Neuron (in vitro differentiated cells): ENCODE measurements around the gene A3GALT2.
"Not testable (repeated sequence)": the region's sequence is repeated elsewhere in the genome, so short reads cannot be mapped to it uniquely, and the experiment has no call there.

Experiments used
- H2AFZ ChIP-seq: one replicate; pipeline ENCODE4 v1.6.1; 2013; ENCODE audit warnings: low read depth, mild to moderate bottlenecking, inconsistent platforms, low read length, moderate library complexity
- H3K27me3 ChIP-seq: one replicate; pipeline ENCODE4 v1.6.1; 2013; ENCODE audit warnings: low read length; ENCODE audit not compliant: insufficient read depth
- H3K36me3 ChIP-seq: one replicate; pipeline ENCODE4 v1.6.1; 2013; ENCODE audit warnings: low read length; ENCODE audit not compliant: insufficient read depth
- H3K4me1 ChIP-seq: one replicate; pipeline ENCODE4 v1.6.1; 2013; ENCODE audit warnings: low read length; ENCODE audit not compliant: insufficient read depth
- H3K4me3 ChIP-seq: 2 replicates; pipeline ENCODE4 v1.5.1; 2013; ENCODE audit warnings: mild to moderate bottlenecking, low read length, moderate library complexity
- H3K9me3 ChIP-seq: one replicate; pipeline ENCODE4 v1.6.1; 2013; ENCODE audit warnings: low read length

The A3GALT2 gene

DNA sequence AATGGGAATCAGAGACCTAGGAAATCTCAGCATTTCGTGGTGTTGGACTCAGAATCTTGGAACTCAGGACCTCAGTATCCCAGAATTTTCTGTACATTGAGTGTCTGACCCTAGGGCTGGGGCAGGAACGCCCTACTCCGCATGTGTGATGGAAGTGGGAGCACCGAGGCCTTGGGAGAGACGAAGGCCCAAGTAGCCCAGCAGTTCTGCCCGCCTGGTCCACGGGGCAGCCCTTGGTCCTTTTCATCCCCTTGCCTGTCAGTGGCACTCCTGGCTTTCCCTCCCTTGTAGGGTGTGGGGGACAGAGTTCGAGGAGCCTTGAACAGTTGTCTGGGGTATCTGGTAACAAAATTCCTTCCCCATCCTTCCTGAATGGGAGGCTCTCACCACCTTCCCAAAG is 10.2 kb downstream of the A3GALT2 start:
- Histone ChIP-seq H3K4me3 (no peak overlapping the region), H3K4me1 (no peaks in the 10 kb centered on the region), H2AFZ (no peak overlapping the region)

DNA sequence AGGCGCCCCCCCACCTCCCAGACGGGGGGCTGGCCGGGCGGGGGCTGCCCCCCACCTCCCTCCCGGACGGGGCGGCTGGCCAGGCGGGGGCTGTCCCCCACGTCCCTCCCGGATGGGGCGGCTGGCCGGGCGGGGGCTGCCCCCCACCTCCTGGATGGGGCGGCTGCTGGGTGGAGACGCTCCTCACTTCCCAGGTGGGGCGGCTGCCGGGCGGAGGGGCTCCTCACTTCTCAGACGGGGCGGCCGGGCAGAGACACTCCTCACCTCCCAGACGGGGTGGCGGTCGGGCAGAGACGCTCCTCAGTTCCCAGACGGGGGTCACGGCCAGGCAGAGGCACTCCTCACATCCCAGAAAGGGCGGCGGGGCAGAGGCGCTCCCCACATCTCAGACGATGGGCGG is 11.5 kb downstream of the A3GALT2 start:
- not testable (repeated sequence) for H3K27me3 ChIP-seq, H2AFZ ChIP-seq, H3K36me3 ChIP-seq, H3K4me1 ChIP-seq, H3K9me3 ChIP-seq, H3K4me3 ChIP-seq

More for the DNA sequence above, 10.2 kb downstream of the A3GALT2 start:
- Histone ChIP-seq H3K27me3 (no peaks in the 10 kb centered on the region), H3K36me3 (no peaks in the 10 kb centered on the region), H3K9me3 (peaks cover 4% of the 10 kb centered on the region)

DNA sequence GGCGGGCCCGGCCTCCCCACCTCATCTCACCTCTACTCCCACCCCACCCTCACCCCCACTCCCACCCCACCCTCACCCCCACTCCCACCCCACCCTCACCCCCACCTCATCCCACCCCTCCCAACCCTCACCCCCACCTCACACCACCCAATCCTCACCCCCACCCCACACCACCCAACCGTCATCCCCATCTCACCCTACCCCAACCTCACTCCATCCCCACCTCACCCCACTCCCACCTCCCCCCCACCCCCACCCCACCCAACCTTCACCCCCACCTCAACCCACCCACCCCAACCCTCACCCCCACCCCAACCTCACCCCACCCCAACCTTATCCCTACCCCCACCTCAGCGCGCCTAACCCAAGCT is 13.4 kb downstream of the A3GALT2 start:
- Histone ChIP-seq H3K4me3 (no peak overlapping the region), H2AFZ (no peak overlapping the region), H3K27me3 (no peaks in the 10 kb centered on the region), H3K36me3 (no peaks in the 10 kb centered on the region), H3K4me1 (no peaks in the 10 kb centered on the region), H3K9me3 (peaks cover 4% of the 10 kb centered on the region)

DNA sequence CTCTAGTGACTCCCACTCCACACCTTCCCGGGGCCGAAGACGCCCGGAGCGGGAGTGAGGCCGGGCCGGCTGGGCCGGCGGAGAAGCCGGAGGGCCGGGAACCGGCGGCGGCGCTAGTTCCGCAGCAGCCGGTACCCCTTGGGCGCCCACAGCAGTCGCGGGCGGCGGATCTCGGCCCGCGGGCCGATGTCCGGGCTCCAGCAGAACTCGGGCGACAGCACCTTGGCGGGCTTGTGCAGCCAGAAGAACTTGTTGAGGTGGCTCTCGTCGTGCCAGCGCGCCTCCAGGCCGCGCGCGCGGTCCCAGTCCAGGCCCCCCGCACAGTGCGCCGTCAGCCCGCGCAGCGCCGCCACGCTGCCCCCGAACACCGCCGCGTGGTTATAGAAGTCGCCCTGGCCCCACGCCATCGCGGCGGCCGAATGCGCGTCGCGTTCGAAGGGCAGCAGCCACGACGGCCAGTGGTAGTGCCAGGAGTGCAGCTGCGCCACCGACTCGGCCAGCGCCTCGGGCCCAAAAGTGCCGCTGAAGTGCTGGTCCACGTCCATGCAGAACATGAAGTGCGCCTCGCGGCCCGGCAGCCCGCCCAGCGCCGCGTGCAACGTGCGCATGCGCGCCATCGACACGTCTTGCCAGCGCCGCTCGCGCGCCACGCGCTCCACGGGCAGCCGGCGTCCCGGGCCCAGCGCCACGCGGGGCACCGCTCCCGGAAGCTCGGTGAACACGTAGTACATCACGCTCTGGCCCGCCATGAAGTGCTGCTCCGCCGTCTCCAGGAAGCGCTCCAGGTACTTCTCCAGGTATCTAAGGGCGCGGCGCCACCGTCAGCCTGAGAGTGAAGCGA is 14.0 kb downstream of the A3GALT2 start:
- H3K4me3 ChIP-seq, result no peak overlapping the region
- no peak overlapping the region for H2AFZ ChIP-seq
- no peaks in the 10 kb centered on the region for H3K4me1 ChIP-seq
- H3K36me3 ChIP-seq, result no peaks in the 10 kb centered on the region
- H3K9me3 ChIP-seq, result peaks cover 4% of the 10 kb centered on the region
- no peaks in the 10 kb centered on the region for H3K27me3 ChIP-seq

DNA sequence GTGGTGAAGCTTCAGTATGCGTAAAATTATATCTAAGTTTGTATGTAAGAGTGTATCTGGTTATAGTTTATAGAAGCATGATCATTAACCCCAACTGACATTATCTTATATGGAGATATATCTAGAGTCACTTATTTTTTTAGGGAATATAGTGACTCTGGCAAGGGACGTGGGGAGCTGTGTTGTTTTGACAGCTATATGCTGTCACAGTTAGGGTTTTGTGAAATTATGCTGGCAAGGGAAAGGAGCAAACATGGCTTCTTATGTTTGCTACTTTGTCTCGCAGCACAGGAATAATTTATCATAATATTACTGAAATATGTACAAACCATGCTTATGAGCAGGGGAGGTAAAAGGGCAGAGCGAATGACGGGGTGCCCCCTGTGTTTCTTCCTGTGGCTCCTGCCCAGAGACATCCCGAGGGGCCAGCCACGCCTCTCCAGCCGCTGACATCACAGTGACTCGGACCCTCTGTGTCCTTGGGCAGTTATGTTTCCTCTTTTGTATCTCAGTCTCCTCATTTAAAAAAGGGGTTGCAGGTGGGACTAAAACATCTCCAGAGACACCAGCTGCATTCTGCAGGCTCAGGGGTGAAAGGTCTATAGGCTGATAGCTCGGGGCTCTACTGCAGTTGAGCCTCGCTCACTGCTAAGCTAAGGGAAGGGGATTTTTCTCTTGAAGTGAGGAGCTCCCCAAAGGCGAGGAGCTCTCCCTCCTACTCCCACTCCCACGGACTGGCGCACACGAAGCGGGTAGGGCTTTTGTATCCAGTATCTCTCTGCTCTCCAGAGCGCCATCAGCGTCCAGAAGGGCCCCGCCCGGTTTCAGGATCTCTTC is 14.9 kb downstream of the A3GALT2 start:
- H3K4me1 ChIP-seq, result no peaks in the 10 kb centered on the region
- H2AFZ ChIP-seq, result no peak overlapping the region
- H3K27me3 ChIP-seq, result no peaks in the 10 kb centered on the region
- H3K4me3 ChIP-seq, result no peak overlapping the region
- H3K9me3 ChIP-seq, result peaks cover 6% of the 10 kb centered on the region
- H3K36me3 ChIP-seq, result peaks cover 4% of the 10 kb centered on the region

DNA sequence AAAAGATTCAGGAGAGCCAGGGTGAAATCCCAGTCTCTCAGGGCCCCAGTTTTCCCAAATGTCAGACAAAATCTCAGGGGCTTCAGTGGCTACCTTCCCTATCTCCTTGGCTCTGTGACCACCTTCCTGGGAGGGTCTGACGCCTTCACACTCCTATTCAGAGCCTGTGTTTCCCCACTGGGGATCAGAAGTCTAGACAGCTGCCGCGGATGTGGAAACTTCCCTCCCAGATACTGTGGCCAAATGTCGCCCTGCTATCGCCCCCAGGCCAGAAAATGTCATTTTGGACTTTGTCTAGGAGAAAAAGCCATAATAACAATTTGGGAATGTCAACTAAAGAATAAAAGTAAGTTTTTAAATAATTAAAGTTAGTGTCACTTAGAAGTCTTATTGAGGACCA is 15.9 kb downstream of the A3GALT2 start:
- Histone ChIP-seq H3K27me3 (no peaks in the 10 kb centered on the region), H2AFZ (no peak overlapping the region), H3K4me3 (no peak overlapping the region), H3K9me3 (peaks cover 6% of the 10 kb centered on the region), H3K36me3 (peaks cover 10% of the 10 kb centered on the region), H3K4me1 (no peaks in the 10 kb centered on the region)

DNA sequence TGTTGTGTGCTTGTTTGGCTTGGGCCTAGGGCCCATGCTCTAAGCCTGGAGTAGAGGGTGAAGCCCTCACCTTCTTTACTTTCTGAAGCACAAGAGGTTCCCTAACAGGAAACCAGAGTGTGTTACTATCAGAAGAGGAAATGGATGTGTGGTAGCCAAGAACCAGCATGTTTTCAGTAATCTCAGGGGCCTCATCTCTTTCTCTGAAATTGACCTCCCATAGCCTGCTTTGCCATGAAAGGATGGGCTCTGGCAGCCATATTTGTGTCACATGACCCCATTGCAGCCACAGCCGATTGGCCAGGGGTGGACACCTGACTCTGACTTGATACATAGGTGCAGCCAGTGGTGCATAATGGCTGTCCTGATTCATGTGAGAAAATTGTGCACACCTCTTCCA is 18.6 kb downstream of the A3GALT2 start:
- no peaks in the 10 kb centered on the region for H3K27me3 ChIP-seq

DNA sequence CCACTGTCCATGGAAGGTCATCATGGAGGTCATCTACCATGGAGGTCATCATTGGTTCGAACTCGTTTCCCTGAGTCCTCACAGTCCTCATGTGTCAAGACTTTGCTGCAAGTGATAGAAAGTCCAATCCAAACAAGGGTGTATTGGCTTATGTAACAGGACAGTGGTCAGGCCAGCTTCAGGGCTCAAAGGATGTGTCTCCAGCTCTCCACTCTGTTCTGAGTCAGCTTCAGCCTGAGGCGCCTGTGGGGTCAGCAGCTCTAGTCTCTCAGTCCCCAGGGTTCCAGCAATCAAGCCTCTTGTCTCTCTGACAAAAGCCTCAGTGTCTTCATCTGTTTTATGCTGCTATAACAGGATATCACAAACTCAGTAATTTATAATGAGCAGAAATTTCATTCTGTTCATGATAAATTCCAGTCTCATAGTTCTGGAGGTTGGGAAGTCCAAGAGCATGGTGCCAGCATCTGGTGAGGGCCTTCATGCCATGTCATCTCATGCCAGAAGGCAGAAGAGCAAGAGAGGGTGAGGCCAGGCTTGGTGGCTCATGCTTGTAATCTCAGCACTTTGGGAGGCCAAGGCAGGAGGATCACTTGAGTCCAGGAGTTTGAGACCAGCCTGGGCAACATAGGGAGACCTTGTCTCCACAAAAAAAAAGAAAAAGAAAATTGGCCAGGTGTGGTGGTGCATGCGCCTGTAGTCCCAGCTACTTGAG is 19.5 kb downstream of the A3GALT2 start:
- no peaks in the 10 kb centered on the region for H3K4me1 ChIP-seq
- H3K36me3 ChIP-seq, result peaks cover 38% of the 10 kb centered on the region
- peaks cover 2% of the 10 kb centered on the region for H3K9me3 ChIP-seq
- no peaks in the 10 kb centered on the region for H3K27me3 ChIP-seq
- no peak overlapping the region for H3K4me3 ChIP-seq
- no peak overlapping the region for H2AFZ ChIP-seq

More for the DNA sequence above, 18.6 kb downstream of the A3GALT2 start:
- H3K4me1 ChIP-seq, result no peaks in the 10 kb centered on the region
- peaks cover 30% of the 10 kb centered on the region for H3K36me3 ChIP-seq
- H3K9me3 ChIP-seq, result peaks cover 6% of the 10 kb centered on the region
- H3K4me3 ChIP-seq, result no peak overlapping the region
- no peak overlapping the region for H2AFZ ChIP-seq

DNA sequence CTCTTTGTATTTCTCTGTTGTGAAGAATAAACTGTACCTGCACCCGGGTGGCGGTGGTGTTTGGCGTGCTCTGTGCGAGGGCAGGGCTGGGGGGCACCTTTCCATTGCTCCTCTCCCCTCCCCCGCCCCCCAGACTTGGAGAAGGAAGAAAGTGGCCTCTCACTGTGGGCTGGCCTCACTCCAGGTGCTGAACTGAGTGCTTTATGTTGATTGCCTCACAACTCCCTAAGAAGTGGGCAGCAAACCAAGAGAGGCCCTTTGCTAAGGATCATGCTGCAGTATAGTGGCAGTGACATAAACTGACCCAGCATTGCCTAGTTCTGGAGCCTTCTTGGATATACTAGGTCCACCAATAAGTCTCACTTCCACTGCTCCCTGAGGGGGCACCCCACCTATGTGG is 20.2 kb downstream of the A3GALT2 start:
- Histone ChIP-seq H3K9me3 (peaks cover 2% of the 10 kb centered on the region), H3K4me3 (no peak overlapping the region), H3K4me1 (no peaks in the 10 kb centered on the region), H2AFZ (no peak overlapping the region), H3K36me3 (peaks cover 46% of the 10 kb centered on the region), H3K27me3 (no peaks in the 10 kb centered on the region)

DNA sequence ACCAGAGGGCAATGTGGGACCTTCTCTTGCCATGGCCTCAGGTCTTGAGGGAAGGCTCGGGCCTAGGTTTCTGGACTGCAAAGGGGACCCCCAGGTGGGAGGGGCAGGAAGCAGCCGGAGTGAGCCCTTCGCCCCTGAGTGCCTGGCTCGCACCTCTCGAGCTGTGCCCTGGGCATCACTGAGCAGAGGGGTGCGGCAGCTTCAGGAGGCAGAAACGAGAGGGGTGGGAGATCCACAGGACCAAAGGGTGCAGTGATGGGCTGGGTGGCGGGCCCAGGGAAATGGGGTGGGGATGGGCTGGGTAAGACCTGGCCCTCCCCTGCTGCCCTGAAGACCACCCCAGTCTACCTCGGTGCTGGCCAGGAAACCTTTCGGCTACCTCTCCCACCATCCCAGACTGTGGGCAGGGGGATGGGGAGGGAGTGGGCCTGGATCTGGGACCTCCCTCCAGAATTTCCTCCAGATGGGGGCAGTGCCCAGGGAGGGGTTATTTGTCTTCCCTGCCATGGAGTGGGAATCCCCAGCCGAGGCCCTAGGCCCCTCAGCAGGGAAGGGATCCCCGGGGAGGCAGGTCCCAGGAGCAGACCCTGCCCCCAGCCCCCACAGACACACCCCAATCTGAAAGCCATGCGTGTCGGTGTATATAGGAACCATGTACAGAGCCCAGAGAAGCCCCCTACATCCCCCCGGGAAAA is 21.3 kb downstream of the A3GALT2 start:
- Histone ChIP-seq H3K36me3 (peaks cover 55% of the 10 kb centered on the region), H2AFZ (no peak overlapping the region), H3K4me3 (no peak overlapping the region), H3K4me1 (no peaks in the 10 kb centered on the region), H3K27me3 (no peaks in the 10 kb centered on the region), H3K9me3 (peaks cover 2% of the 10 kb centered on the region)

DNA sequence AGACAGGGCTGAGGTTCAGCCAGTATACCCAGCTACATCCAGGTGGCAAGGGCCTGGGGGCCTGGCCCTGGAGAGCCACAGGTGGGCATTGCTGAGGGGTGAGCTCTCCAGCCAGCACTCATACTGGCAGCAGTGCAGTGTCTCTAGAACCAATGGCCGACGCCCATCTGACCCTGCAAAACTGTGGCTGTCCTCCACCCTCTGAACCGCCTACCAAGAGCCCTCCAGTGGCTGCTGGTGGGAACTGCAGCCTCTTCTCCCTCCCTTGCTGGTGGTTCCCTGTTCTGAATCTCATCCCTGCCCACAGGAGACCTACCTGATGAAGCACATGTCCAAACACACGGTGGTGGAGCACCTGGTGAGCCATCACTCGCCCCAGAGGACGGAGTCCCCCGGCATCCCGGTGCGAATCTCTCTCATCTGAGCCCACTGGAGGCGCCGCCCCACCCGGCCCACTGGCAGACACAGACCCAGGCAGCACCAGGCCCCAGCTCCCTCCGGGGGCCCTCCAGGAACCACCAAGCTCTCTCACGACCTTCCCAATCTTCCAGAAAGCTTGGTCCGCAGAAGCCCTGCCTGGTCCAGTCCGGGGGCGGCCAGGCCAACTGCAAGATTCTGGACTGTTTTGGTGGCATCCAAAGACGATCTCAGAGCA is 22.1 kb downstream of the A3GALT2 start:
- H3K27me3 ChIP-seq, result no peaks in the 10 kb centered on the region
- H3K4me3 ChIP-seq, result no peak overlapping the region
- H3K36me3 ChIP-seq, result peaks cover 63% of the 10 kb centered on the region
- peaks cover 2% of the 10 kb centered on the region for H3K9me3 ChIP-seq
- no peak overlapping the region for H2AFZ ChIP-seq
- no peaks in the 10 kb centered on the region for H3K4me1 ChIP-seq

DNA sequence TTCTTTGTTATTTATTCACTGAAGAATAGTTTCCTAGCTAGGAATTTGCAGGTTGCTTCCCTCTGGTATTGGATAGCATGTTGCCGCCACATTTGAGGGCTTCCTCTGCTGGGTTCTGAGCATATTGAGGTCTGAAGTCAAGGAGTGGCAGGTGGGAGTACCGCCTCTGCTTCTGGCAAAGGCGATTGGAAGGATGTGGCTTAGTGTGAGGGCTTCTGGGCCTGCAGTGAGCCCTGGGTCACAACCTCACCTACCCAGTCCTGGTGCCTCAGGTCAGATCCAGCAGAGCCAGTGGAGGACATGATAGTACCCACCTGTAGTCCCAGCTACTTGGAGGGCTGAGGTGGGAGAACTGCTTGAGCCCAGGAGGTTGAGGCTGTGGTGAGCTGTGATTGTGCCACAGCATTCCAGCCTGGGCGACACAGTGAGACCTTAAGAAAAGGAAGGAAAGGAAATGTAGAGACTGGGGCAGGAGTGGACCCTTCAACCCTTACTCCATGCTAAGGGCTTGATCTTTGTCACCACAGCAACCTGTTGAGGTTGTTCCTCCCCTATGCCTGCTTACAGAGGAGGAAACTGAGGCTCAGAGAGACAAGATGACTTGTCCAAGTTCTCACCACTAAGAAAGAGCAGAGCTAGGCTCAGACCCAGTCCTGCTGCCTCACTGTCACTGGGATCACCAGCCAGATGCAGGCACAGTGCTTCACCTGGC is 22.8 kb downstream of the A3GALT2 start:
- Histone ChIP-seq H3K4me3 (no peak overlapping the region), H3K36me3 (peaks cover 66% of the 10 kb centered on the region), H3K4me1 (no peaks in the 10 kb centered on the region), H2AFZ (no peak overlapping the region), H3K9me3 (peaks cover 2% of the 10 kb centered on the region), H3K27me3 (no peaks in the 10 kb centered on the region)
